ENCODE data around the gene COL18A1.

- no peak for TF ChIP-seq CTCF (IDR thresholded peaks at IDR 0.05)
- TF ChIP-seq EZH2 (IDR thresholded peaks at IDR 0.05; ENCODE audit: borderline replicate concordance, insufficient read depth, low read depth, low read length, poor library complexity, severe bottlenecking) = no peak
Measured at GRCh38 chr21:45547545-45547900, 142.6 kb downstream of the COL18A1 start.
